HG03159 (cell line): Measurements from ENCODE around the gene NRP2.

ENCODE experiments used
- ATAC-seq: cut with Tn5 transposase; IDR thresholded peaks from one replicate; pipeline ENCODE4 v1.9.1; 2021; ENCODE audit warnings: mild to moderate bottlenecking, moderate library complexity; ENCODE audit not compliant: unreplicated experiment

Gene NRP2

GRCh38 chr2:205797866-205798265, 115.6 kb downstream of the NRP2 start:
- no peak for ATAC-seq

- no peak for ATAC-seq
These were observed 117.9 kb downstream of the NRP2 start for GRCh38 chr2:205800224-205800623.

- no peak for ATAC-seq
These were observed 118.5 kb downstream of the NRP2 start for GRCh38 chr2:205800773-205801172.

- no peak for ATAC-seq
These were observed 119.8 kb downstream of the NRP2 start for GRCh38 chr2:205802065-205802464.

- ATAC-seq = no peak
These were observed 120.6 kb downstream of the NRP2 start for GRCh38 chr2:205802941-205803340.

GRCh38 chr2:205803500-205803899, 121.2 kb downstream of the NRP2 start:
- ATAC-seq = no peak

- no peak for ATAC-seq
These were observed 122.8 kb downstream of the NRP2 start for GRCh38 chr2:205805136-205805535.

- ATAC-seq = no peak
These were observed 124.0 kb downstream of the NRP2 start for GRCh38 chr2:205806143-205806905.

GRCh38 chr2:205807229-205807628, 124.9 kb downstream of the NRP2 start:
- no peak for ATAC-seq

GRCh38 chr2:205807758-205808157, 125.5 kb downstream of the NRP2 start:
- no peak for ATAC-seq

- ATAC-seq = no peak
These were observed 126.3 kb downstream of the NRP2 start for GRCh38 chr2:205808486-205809121.

GRCh38 chr2:205811387-205811786, 129.1 kb downstream of the NRP2 start:
- ATAC-seq = no peak

- no peak for ATAC-seq
These were observed 131.7 kb downstream of the NRP2 start for GRCh38 chr2:205814039-205814364.

GRCh38 chr2:205815673-205816072, 133.4 kb downstream of the NRP2 start:
- ATAC-seq = no peak

GRCh38 chr2:205816268-205816667, 134.0 kb downstream of the NRP2 start:
- no peak for ATAC-seq

- ATAC-seq = no peak
These were observed 140.3 kb downstream of the NRP2 start for GRCh38 chr2:205822579-205822978.

- no peak for ATAC-seq
These were observed 145.6 kb downstream of the NRP2 start for GRCh38 chr2:205827809-205828365.

GRCh38 chr2:205833864-205834263, 151.6 kb downstream of the NRP2 start:
- ATAC-seq = no peak

- no peak for ATAC-seq
These were observed 152.5 kb downstream of the NRP2 start for GRCh38 chr2:205834796-205835195.

GRCh38 chr2:205835251-205835791, 153.0 kb downstream of the NRP2 start:
- no peak for ATAC-seq

- ATAC-seq = no peak
These were observed 153.6 kb downstream of the NRP2 start for GRCh38 chr2:205835923-205836322.
